Measurements from ENCODE around the gene HLCS. TPM values are rescaled to one million over a fixed set of nuclear protein-coding genes. Genes with fewer than 3 reads are reported as not detected.

Gene HLCS
- total and polyA plus RNA-seq, 2 of the 4 experiments (the other 2 are of a cell fraction) = 10.6 to 21.0 TPM

DNA sequence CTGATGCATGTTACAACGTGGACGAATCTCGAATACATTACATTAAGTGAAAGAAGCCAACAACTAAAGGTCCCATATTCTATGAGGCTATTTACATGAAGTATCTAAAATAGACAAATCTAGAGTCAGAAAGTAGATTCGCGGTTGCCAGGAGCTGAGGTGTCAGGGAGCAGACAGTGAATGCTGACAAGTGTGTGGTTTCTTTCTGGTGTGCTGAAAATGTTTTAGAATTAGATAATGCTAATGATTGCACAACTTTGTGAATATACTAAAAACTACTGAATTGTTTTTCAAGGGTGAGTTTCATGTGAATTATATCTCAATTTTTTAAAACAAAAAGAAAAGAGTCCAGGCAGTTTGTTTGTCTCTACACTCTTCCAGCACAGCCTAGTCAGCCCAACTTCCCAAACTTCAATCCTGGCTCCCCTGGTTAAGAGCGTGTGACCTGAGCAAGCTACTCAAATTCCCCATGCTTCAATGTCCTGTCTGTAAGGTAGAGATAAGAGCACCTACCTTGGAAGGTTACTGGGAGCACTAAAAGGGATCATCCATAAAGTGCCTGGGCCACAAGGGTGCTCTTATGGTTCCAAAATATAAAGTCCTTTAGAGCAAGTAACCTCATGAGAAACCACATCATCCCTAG is 20.9 kb downstream of the HLCS start:
- Histone ChIP-seq H2BK120ac (ENCODE audit: low read depth, low read length) (no peak overlapping the region), H3K4me1 (ENCODE audit: control insufficient read depth, insufficient read depth, low read length) (peaks cover 3% of the 10 kb centered on the region), H3K4me3 (ENCODE audit: insufficient read depth, low read depth, low read length) (no peak overlapping the region), H3K9me1 (ENCODE audit: insufficient read depth, low read length) (peaks cover 7% of the 10 kb centered on the region; the same call in 1 of the 2 replicates), H4K91ac (ENCODE audit: insufficient read depth, low read depth, low read length) (no peak overlapping the region), H3K36me3 (ENCODE audit: control insufficient read depth, insufficient read depth, low read length) (peaks cover 7% of the 10 kb centered on the region), H4K5ac (ENCODE audit: low read depth, low read length) (no peak overlapping the region), H3K9me3 (ENCODE audit: control insufficient read depth, insufficient read depth, low read length) (no peaks in the 10 kb centered on the region; the same call in 1 of the 2 replicates), H3K27ac (ENCODE audit: insufficient read depth, low read length) (peak overlapping the region; percentile 46; the same call in 1 of the 2 replicates), H3K79me1 (ENCODE audit: low read depth in 1 of 2, low read length in 2 of 2) (no peaks in the 10 kb centered on the region; a peak in 2 of 4 replicates), H3K9ac (ENCODE audit: low read depth, low read length) (no peak overlapping the region), H2AK9ac (replicated peaks; ENCODE audit: low read depth, low read length, poor library complexity) (no peak overlapping the region), H2AK5ac (ENCODE audit: low read depth, low read length) (no peak overlapping the region), H2BK20ac (ENCODE audit: low read depth, low read length) (no peak overlapping the region), H4K8ac (ENCODE audit: low read depth in 2 of 2, low read length in 2 of 2) (no peak overlapping the region), H3K56ac (ENCODE audit: extremely low read depth, insufficient read depth, low read length) (no peak overlapping the region), H3K23ac (ENCODE audit: low read depth, low read length) (no peak overlapping the region), H3K18ac (ENCODE audit: low read depth, low read length) (no peak overlapping the region), H2BK5ac (ENCODE audit: low read depth, low read length, poor library complexity, severe bottlenecking) (no peak overlapping the region), H3K27me3 (ENCODE audit: control insufficient read depth, insufficient read depth, low read length) (no peaks in the 10 kb centered on the region), H3K4me2 (ENCODE audit: low read depth, low read length) (no peak overlapping the region), H2AFZ (replicated peaks; ENCODE audit: low read length, poor library complexity) (no peak overlapping the region), H3K14ac (replicated peaks; ENCODE audit: low read depth, low read length) (no peak overlapping the region), H3K4ac (ENCODE audit: low read depth, low read length) (no peak overlapping the region), H4K20me1 (ENCODE audit: insufficient read depth, low read length) (no peaks in the 10 kb centered on the region), H2BK15ac (ENCODE audit: low read depth, low read length) (no peak overlapping the region)
- ChIA-PET CTCF (no interaction called here), POLR2A (ENCODE audit: unreplicated experiment) (no interaction called here)
- dilution Hi-C loops (cut with HindIII; ENCODE audit: low sequenced_read_pairs, unreplicated experiment) (no loop called here), in situ Hi-C loops (cut with MboI; ENCODE audit: low sequenced_read_pairs) (no loop called here), intact Hi-C loops (cut with micrococcal nuclease) (no loop called here)
- DNase-seq (peak; percentile 28), ATAC-seq (ENCODE audit: low read depth) (peak; percentile 53)
- WGBS, 2 experiments (ENCODE audit: extremely low coverage in 2 of 2, insufficient read length in 1 of 2) = no CpG with 5 or more reads among the region's 6 CpGs
- BruUV-seq (replicated peaks) = no TSS peak
- peak; percentile 88 for TF ChIP-seq CEBPB (IDR thresholded peaks at IDR 0.05; ENCODE audit: low read depth, low read length)
- no peak for TF ChIP-seq RCOR1 (IDR thresholded peaks at IDR 0.05; ENCODE audit: insufficient replicate concordance, low read length)

Data from IMR-90 (cell line).